Measurements from ENCODE around the gene RAG2.

DNA sequence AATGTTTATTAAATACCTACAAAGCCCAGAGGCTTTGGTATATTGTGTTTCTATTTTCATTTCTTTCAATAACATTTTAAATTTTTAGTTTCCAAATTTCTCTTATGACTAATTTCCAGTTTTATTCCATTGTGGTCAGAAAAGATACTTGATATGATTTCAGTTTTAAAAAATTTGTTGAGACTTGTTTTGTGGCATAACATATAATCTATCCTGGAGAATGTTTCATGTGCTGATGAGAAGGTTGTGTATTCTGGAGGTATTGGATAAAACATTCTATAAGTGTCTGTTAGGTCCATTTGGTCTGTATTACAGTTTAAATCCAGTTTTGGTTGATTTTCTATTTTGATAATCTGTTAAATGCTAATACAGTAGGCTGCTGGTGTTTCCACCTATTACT lies 40.0 kb downstream of the RAG2 start:
- TF ChIP-seq CTCF (IDR thresholded peaks at IDR 0.05) = no peak
- no peak for TF ChIP-seq POLR2A (IDR thresholded peaks at IDR 0.05)

Measured in breast epithelium (tissue), 3 donors.